ENCODE data around the gene NUP35.
"Not testable (repeated sequence)": the region's sequence is repeated elsewhere in the genome, so short reads cannot be mapped to it uniquely, and the experiment has no call there.

The NUP35 gene

GRCh38 chr2:183134016-183134415, 9.8 kb downstream of the NUP35 start:
- DNase-seq (ENCODE audit: low read depth in 4 of 4, low spot score in 1 of 4): no peak

DNA sequence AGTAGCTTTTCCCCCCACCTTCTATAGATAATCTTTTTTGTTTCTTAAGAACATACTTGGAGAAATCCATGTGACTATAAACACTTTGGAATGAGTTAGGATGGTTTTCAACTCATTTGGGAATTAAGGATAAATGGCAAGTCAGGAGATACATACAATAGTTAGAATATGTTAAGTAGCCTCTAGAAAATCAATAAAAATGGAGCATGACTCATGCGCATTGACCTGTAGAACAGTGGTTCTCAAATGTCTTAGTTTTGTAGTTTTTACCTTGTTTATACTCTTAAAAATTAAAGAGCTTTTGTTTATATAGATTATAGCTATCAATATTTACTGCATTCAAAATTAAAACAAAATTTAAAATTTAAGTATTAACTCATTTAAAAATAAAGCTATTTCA, 24.7 kb downstream of the NUP35 start:
- no peak for DNase-seq (ENCODE audit: low read depth in 4 of 4, low spot score in 1 of 4)

- no peak for DNase-seq (ENCODE audit: low read depth in 4 of 4, low spot score in 1 of 4)
Observed at GRCh38 chr2:183149489-183149888, 25.2 kb downstream of the NUP35 start.

- DNase-seq (ENCODE audit: low read depth in 4 of 4, low spot score in 1 of 4): not testable (repeated sequence)
Observed at GRCh38 chr2:183152280-183152679, 28.0 kb downstream of the NUP35 start.

GRCh38 chr2:183153967-183154366, 29.7 kb downstream of the NUP35 start:
- DNase-seq (ENCODE audit: low read depth in 4 of 4, low spot score in 1 of 4): no peak

- DNase-seq (ENCODE audit: low read depth in 4 of 4, low spot score in 1 of 4): not testable (repeated sequence)
Observed at GRCh38 chr2:183154772-183155171, 30.5 kb downstream of the NUP35 start.

DNA sequence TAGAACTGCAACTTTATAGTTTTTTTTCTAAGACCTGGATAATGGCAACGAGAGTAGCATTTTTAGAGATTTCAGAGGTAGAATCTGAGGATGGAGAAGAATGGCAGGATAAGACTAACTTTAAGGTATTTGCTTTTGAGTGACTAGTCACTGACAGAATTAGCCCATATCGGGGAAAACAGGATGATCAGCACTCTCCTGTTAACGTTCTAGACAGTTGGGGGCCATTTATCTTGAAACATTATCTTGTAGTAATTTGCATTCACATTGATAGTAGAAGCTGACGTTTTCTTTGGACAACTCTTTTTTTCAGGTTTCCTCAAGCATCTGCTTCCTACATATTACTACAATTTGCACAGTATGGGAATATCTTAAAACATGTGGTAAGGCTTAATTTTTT, 32.9 kb downstream of the NUP35 start:
- DNase-seq (ENCODE audit: low read depth in 4 of 4, low spot score in 1 of 4): no peak

- DNase-seq (ENCODE audit: low read depth in 4 of 4, low spot score in 1 of 4): no peak
Observed at GRCh38 chr2:183162362-183162761, 38.1 kb downstream of the NUP35 start.

GRCh38 chr2:183163821-183164649, 39.8 kb downstream of the NUP35 start:
- no peak for DNase-seq (ENCODE audit: low read depth in 4 of 4, low spot score in 1 of 4)

GRCh38 chr2:183164650-183165015, 40.4 kb downstream of the NUP35 start:
- DNase-seq (ENCODE audit: low read depth in 4 of 4, low spot score in 1 of 4): no peak

- DNase-seq (ENCODE audit: low read depth in 4 of 4, low spot score in 1 of 4): no peak
Observed at GRCh38 chr2:183166210-183166609, 42.0 kb downstream of the NUP35 start.

DNA sequence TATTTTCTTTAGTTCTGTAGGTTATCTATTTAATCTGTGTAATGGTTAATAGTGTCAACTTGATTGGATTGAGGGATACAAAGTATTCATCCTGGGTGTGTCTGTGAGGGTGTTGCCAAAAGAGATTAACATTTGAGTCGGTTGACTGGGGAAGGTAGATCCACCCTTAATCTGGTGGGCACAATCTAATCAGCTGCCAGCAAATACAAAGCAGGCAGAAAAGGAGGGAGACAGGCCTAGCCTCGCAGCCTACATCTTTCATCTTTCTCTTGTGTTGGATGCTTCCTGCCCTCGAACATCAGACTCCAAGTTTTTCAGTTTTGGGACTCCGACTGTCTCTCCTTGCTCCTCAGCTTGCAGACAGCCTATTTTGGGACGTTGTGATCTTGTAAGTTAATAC, 42.7 kb downstream of the NUP35 start:
- DNase-seq (ENCODE audit: low read depth in 4 of 4, low spot score in 1 of 4): not testable (repeated sequence)

DNA sequence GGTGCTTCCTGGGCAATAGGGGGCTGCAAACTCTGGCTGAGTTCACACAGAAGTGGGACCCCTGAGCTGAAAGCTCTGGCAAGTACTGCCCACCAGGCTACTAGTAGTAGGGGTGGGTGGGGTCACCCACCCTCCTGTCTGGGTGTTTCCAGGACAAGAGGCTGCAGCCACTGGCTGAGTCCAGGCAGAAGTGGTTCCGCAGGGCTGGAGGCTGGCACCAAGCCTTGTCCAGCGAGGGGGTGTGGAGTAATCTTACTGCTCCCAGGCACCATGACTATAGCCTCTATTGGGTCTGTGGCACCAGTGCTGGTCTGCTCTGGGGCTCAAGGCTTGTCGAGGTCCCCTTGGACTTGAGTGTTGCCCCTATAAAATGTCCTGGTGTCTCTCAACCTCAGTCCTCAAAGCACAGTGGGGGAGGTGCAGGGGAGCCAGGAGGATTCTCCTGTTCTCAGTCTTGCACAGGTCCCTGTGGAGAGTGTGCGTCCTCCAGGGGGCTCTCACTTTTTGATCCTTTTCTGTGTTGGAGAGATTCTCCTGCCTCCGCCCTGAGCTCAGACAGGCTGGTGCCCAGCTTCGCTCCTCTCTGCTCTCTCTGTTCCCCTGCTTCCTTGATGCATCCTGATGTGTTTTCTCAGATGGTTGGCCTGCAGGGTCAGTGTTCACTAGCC, 48.1 kb downstream of the NUP35 start:
- DNase-seq (ENCODE audit: low read depth in 4 of 4, low spot score in 1 of 4): no peak

DNA sequence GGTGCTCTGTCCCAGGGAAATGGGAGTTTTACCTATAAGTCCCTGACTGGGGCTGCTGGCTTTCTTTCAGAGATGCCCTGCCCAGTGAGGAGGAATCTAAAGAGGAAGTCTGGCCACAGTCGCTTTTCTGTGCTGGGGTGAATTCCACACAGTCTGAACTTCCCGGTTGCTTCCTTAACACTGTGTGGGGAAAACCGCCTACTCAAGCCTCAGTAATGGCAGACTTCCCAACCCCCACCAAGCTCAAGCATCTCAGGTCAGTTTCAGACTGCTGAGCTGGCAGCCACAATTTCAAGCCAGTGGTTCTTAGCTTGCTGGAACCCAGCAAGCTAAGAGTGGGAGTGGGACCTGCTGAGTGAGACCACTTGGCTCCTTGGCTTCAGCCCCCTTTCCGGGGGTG, 54.9 kb downstream of the NUP35 start:
- no peak for DNase-seq (ENCODE audit: low read depth in 4 of 4, low spot score in 1 of 4)

DNA sequence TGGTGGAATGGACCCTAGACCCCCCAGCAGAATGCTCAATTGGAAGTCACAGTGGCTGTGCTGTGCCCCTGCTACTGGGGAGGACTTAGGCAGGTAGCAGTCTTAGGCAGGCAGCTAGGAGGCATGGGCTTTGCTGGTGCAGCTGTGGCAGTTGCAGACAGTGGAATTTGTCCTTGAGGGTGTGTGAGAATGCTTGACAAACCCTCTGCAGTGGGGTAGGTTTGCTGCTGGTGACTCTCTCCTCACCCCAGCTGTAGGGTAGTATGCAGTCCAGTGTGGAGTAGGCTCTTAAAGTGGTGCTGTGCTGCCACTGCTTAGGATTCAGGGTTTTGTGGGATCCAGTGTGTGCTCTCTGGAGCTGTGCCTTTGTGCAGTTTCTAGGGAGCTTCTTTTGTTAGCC, 61.3 kb downstream of the NUP35 start:
- no peak for DNase-seq (ENCODE audit: low read depth in 4 of 4, low spot score in 1 of 4)

GRCh38 chr2:183186296-183186695, 62.1 kb downstream of the NUP35 start:
- no peak for DNase-seq (ENCODE audit: low read depth in 4 of 4, low spot score in 1 of 4)

- no peak for DNase-seq (ENCODE audit: low read depth in 4 of 4, low spot score in 1 of 4)
Observed at GRCh38 chr2:183186766-183187165, 62.5 kb downstream of the NUP35 start.

DNA sequence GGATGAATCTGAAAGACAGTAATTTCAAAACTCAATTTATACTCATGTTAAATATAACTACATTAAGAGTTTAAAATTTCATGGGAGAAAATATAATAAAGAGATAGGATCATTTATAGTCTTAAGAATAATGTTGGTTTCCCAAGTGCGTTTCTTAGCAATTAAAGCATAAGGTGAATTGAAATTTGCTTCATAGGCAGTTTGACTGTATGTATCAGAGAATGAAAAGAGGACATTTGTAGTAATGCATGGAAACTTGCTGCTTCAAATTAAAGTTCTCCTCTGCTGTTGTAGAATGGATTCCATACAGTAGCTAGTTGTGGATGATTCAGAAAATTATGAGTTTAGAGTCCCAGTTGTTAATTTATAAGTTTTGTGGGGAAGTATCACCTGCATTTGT, 68.1 kb downstream of the NUP35 start:
- no peak for DNase-seq (ENCODE audit: low read depth in 4 of 4, low spot score in 1 of 4)

DNA sequence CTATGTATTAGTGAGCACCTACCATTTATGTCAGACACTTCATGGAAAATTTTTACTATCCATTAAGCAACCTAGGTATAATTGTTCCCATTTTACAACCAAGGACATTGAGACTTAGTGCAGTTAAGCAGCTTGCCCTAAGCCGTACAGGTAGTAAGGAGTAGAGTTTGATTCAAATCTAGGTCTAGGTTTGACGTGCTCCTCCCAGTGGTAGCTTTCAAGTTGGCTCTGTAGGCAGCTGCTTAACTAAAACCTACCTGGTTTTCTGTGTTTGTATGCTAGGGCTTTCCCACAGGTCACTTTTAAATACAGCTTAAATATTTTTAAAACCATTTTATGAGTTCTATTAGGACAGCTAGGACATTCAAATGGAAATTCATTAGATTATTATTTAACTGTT, 69.7 kb downstream of the NUP35 start:
- DNase-seq (ENCODE audit: low read depth in 4 of 4, low spot score in 1 of 4): no peak

GRCh38 chr2:183195397-183195796, 71.2 kb downstream of the NUP35 start:
- no peak for DNase-seq (ENCODE audit: low read depth in 4 of 4, low spot score in 1 of 4)

GRCh38 chr2:183195998-183196409, 71.8 kb downstream of the NUP35 start:
- no peak for DNase-seq (ENCODE audit: low read depth in 4 of 4, low spot score in 1 of 4)

- no peak for DNase-seq (ENCODE audit: low read depth in 4 of 4, low spot score in 1 of 4)
Observed at GRCh38 chr2:183204397-183204796, 80.2 kb downstream of the NUP35 start.

GRCh38 chr2:183207110-183207509, 82.9 kb downstream of the NUP35 start:
- DNase-seq (ENCODE audit: low read depth in 4 of 4, low spot score in 1 of 4): no peak
